Upper lobe of left lung (tissue), 6 donors: ENCODE measurements around the gene CBX3. TPM values are rescaled to one million over a fixed set of nuclear protein-coding genes. Genes with fewer than 3 reads are reported as not detected.

Experiments
- ATAC-seq, 2 donors: fragments of 200-7000 bp; cut with Tn5 transposase; one replicate each; pipeline ENCODE4 v1.9.1; 2022; ENCODE audit warnings: mild to moderate bottlenecking in 2 of 2, moderate library complexity in 2 of 2; ENCODE audit not compliant: low FRiP score in 2 of 2
- DNase-seq, 2 donors: peaks; one replicate each; pipeline ENCODE4 v3.0.0-alpha.2; 2019 to 2020
- H3K27ac ChIP-seq, 4 donors: fragments of 200-600 bp; sonication (generic); one replicate each; pipeline ENCODE4 v1.5.1; 2016 to 2019
- H3K27me3 ChIP-seq, 4 donors: fragments of 200-600 bp; sonication (generic); one replicate each; pipeline ENCODE4 v1.5.1; 2017 to 2019
- H3K36me3 ChIP-seq, 4 donors: fragments of 200-600 bp; sonication (generic); one replicate each; pipeline ENCODE4 v1.5.1; 2016 to 2019
- H3K4me1 ChIP-seq, 4 donors: fragments of 200-600 bp; sonication (generic); one replicate each; pipeline ENCODE4 v1.5.1; 2018 to 2019
- H3K4me3 ChIP-seq, 4 donors: fragments of 200-600 bp; sonication (generic); one replicate each; pipeline ENCODE4 v1.5.1; 2017 to 2019; ENCODE audit warnings: mild to moderate bottlenecking in 2 of 4, moderate library complexity in 1 of 4
- H3K9me3 ChIP-seq, 4 donors: fragments of 200-600 bp; sonication (generic); one replicate each; pipeline ENCODE4 v1.5.1; 2018 to 2019
- EP300 ChIP-seq, 4 donors: sonication (generic); formaldehyde crosslinking; IDR thresholded peaks; one replicate each; pipeline ENCODE4 v1.5.1; 2017; ENCODE audit warnings: antibody characterized with exemption in 4 of 4, control low read depth in 2 of 4
- POLR2A ChIP-seq, 4 donors: fragments of 450-650 bp; IDR thresholded peaks; one replicate each; pipeline ENCODE4 v1.5.1; 2016 to 2017; ENCODE audit warnings: antibody characterized with exemption in 4 of 4, mild to moderate bottlenecking in 2 of 4
- POLR2AphosphoS5 ChIP-seq, 2 donors: sonication (generic); formaldehyde crosslinking; IDR thresholded peaks; one replicate each; pipeline ENCODE4 v1.5.1; 2017; ENCODE audit warnings: antibody characterized with exemption in 2 of 2
- WGBS, 2 donors: methylation state at CpG; one replicate each; pipeline ENCODE4 v1.1.5; 2017 to 2018; 5-methylcytosine and 5-hydroxymethylcytosine counted together
- total RNA-seq, 6 donors: library from RNA; depleted of rRNA in 4 of 6; stranded (reverse); fragments of >200 nt in 4 of 6; gene quantifications; one replicate each; pipeline versions ENCODE4 v1.1.0 to v1.2.1, GENCODE V29; 2016 to 2021
- TF ChIP-seq, protein P1 (sequence below), 6 experiments: fragments of 450-650 bp in 4 of 6; fragments of 200-600 bp in 2 of 6; sonication (generic) in 2 of 6; IDR thresholded peaks; one replicate each; pipeline ENCODE4 v1.5.1; 2016 to 2019; ENCODE audit warnings: antibody characterized with exemption in 6 of 6
- donor health status: DM: no; HTN: no; CAD: no; lungs with moderate emphysema.
- donor health status: DM: no; HTN: yes; CAD: no; lungs with severe emphysema.

CBX3 gene
- total RNA-seq, 6 donors from 2014 or later: 59.0 to 116 (median 89.8) TPM

DNA sequence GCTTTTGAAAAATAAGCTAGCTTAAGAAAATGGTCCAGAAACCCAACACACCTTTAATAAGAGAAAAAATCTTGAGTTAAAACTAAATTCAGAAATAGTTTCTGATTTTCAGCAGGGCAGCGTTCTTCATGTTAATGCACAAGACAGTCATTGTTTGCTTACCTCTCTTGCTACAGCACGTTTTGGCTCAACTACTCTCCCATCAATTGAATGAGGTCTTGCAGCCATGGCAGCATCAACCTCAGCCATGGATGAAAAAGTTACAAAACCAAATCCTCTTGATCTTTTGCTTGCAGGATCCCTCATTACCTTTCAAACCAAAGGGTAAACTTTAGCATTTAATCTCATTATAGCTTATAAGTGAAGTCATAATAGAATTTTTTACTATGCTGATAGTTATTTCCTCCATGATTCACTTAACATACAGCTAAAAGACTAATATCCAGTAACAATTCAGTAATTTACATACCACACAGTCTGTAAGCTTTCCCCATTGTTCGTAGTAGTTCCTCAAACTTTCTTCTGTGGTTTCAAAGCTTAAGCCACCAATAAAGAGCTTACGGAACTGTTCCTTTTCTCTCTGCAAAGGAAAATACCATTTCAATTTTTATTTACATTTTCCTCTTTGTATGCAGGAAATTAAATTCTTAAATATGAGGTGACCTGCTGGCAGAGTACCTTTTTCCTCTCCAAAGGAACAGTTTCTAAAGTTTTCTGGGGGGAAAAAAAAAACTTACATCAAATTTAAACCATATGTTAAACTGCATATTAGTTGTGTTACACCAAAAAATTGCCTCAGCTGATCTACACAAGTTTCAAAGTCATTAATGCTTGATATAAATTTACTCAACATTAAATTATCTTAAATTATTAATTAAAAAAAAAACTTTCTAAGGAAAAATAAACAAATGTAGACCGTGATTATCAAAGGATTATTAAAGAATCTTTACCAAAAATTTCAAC lies 4.1 kb upstream of the CBX3 start:
- peaks cover 53 to 60% (median 55%) of the 10 kb centered on the region in 4 donors for H3K4me1 ChIP-seq
- peak overlapping the region in 3 of 4 donors; percentile 10 to 100 (median 100) for H3K27ac ChIP-seq
- ATAC-seq (no peak), DNase-seq (no peak)
- TF ChIP-seq EP300 (IDR thresholded peaks at IDR 0.05) (no peak), POLR2AphosphoS5 (IDR thresholded peaks at IDR 0.05) (no peak), POLR2A (IDR thresholded peaks at IDR 0.05) (no peak)
- TF ChIP-seq, protein P1, sequence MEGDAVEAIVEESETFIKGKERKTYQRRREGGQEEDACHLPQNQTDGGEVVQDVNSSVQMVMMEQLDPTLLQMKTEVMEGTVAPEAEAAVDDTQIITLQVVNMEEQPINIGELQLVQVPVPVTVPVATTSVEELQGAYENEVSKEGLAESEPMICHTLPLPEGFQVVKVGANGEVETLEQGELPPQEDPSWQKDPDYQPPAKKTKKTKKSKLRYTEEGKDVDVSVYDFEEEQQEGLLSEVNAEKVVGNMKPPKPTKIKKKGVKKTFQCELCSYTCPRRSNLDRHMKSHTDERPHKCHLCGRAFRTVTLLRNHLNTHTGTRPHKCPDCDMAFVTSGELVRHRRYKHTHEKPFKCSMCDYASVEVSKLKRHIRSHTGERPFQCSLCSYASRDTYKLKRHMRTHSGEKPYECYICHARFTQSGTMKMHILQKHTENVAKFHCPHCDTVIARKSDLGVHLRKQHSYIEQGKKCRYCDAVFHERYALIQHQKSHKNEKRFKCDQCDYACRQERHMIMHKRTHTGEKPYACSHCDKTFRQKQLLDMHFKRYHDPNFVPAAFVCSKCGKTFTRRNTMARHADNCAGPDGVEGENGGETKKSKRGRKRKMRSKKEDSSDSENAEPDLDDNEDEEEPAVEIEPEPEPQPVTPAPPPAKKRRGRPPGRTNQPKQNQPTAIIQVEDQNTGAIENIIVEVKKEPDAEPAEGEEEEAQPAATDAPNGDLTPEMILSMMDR (IDR thresholded peaks at IDR 0.05): no peak
- peaks cover 37 to 64% (median 42%) of the 10 kb centered on the region in 4 donors for H3K36me3 ChIP-seq
- WGBS, 2 donors: 14 to 17% methylated on average over 5 of the region's 5 CpGs
- no peaks in the 10 kb centered on the region for H3K9me3 ChIP-seq
- H3K4me3 ChIP-seq: peak overlapping the region; percentile 85 to 95 (median 90)
- no peaks in the 10 kb centered on the region for H3K27me3 ChIP-seq

DNA sequence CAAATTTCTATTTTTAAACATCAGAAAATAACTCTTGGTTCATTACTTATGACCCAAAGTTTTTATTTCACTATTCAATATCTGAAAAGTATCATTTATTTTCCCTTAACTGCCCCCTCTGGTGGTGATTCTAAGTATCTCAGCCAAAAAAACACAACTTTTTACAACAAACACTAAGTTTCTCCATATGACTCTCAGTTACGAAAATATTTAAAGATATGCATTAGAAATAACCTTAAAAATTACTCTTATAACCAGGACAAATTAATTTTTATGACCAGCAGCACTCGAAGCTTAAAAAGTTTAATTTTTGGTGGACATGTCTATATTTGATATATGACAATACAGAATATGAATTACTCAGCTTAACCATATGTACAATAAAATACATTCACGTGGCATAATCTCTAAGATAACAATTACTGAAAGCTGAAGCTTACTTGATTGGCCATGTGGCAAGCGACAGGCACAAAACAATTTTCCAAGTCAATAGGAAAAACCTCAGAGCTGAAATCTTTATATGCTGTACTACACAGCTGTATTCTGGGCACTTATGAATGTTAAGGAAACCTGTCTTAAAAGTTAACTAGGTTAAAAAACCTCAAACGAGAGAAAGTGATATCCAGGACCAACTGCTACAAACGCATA lies 3.3 kb upstream of the CBX3 start:
- TF ChIP-seq, protein P1 (IDR thresholded peaks at IDR 0.05): peak; percentile 57 to 78 (median 64)
- no peak for TF ChIP-seq EP300 (IDR thresholded peaks at IDR 0.05)
- WGBS, 2 donors: 0% methylated on average over 6 of the region's 6 CpGs
- peaks cover 46 to 58% (median 54%) of the 10 kb centered on the region in 4 donors for H3K4me1 ChIP-seq
- peaks cover 30 to 55% (median 36%) of the 10 kb centered on the region in 4 donors for H3K36me3 ChIP-seq
- H3K4me3 ChIP-seq: peak overlapping the region; percentile 85 to 95 (median 90)
- no peaks in the 10 kb centered on the region for H3K27me3 ChIP-seq
- H3K27ac ChIP-seq: peak overlapping the region; percentile 12 to 100 (median 100)
- no peaks in the 10 kb centered on the region for H3K9me3 ChIP-seq
- ATAC-seq (no peak), DNase-seq (no peak)

GRCh38 chr7:26198781-26199169 lies 2.8 kb upstream of the CBX3 start:
- 0 to 2% methylated on average over 7 of the region's 7 CpGs for WGBS, 2 donors
- Histone ChIP-seq H3K27ac (peak overlapping the region; percentile 99 to 100 (median 100)), H3K4me1 (peaks cover 46 to 58% (median 54%) of the 10 kb centered on the region in 4 donors), H3K9me3 (no peaks in the 10 kb centered on the region), H3K27me3 (no peaks in the 10 kb centered on the region), H3K36me3 (peaks cover 25 to 50% (median 31%) of the 10 kb centered on the region in 4 donors), H3K4me3 (peak overlapping the region; percentile 85 to 95 (median 90))
- no peak for ATAC-seq
- TF ChIP-seq, protein P1 (IDR thresholded peaks at IDR 0.05): no peak
- TF ChIP-seq POLR2AphosphoS5 (IDR thresholded peaks at IDR 0.05) (no peak), EP300 (IDR thresholded peaks at IDR 0.05) (no peak), POLR2A (IDR thresholded peaks at IDR 0.05) (no peak)
- DNase-seq: no peak

- Histone ChIP-seq H3K9me3 (no peaks in the 10 kb centered on the region), H3K4me1 (peaks cover 46 to 58% (median 54%) of the 10 kb centered on the region in 4 donors), H3K36me3 (peaks cover 18 to 43% (median 24%) of the 10 kb centered on the region in 4 donors), H3K27ac (peak overlapping the region; percentile 99 to 100 (median 100)), H3K27me3 (no peaks in the 10 kb centered on the region), H3K4me3 (peak overlapping the region; percentile 85 to 95 (median 90))
- TF ChIP-seq POLR2A (IDR thresholded peaks at IDR 0.05) (peak in 1 of 4 donors; percentile 18), EP300 (IDR thresholded peaks at IDR 0.05) (no peak), POLR2AphosphoS5 (IDR thresholded peaks at IDR 0.05) (peak in 1 of 2 donors; percentile 69)
- TF ChIP-seq, protein P1 (IDR thresholded peaks at IDR 0.05): no peak
- 0% methylated on average over 36 of the region's 36 CpGs for WGBS, 2 donors
- ATAC-seq (peak in 1 of 2 donors; percentile 49), DNase-seq (peak; percentile 73 to 74)
These were observed 2.1 kb upstream of the CBX3 start for GRCh38 chr7:26199301-26200037.
